ENCODE results near the gene PHACTR3.
"Not testable (repeated sequence)": the region's sequence is repeated elsewhere in the genome, so short reads cannot be mapped to it uniquely, and the experiment has no call there.

Gene PHACTR3

GRCh38 chr20:59837623-59838394 is 233.5 kb downstream of the PHACTR3 start:
- DNase-seq: no peak

DNA sequence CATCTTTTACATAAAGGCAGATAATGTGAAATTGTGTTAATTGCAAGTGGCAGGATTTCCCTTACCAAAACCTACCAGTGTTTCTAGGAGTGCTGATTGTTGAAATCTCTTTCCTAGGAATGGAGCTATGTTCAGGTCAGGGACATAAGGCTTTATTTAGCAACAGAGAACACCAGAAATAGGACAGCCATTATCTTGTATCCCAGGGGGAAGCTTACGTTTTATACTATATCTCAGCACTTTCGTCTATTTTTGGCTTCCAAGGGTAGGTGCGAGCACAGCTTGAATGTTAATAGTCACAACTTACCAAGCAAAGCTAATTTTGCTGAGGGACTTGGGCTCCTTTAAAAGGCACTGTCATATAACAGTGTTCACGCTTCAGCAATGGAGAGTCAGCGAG is 235.1 kb downstream of the PHACTR3 start:
- DNase-seq: no peak

DNA sequence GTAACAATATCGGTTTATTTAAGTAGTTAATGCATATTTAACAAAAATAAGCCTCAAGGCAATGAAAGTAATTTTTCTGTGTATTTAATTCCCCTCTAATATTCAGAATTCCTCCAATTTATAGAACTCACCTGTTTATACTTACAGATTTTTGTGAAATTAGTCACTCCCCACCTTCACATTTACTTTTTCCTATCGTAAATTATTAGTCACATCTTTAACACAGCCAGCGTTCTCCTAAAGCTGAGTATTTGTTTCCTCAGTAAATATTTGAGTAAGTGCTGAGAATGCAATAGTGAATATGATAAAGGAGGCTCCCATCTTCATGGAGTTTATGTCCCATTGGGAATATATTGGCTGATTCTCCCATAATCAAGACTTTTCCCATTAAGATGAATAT is 241.1 kb downstream of the PHACTR3 start:
- DNase-seq: no peak

- no peak for DNase-seq
Measured at GRCh38 chr20:59848182-59848581, 243.8 kb downstream of the PHACTR3 start.

DNA sequence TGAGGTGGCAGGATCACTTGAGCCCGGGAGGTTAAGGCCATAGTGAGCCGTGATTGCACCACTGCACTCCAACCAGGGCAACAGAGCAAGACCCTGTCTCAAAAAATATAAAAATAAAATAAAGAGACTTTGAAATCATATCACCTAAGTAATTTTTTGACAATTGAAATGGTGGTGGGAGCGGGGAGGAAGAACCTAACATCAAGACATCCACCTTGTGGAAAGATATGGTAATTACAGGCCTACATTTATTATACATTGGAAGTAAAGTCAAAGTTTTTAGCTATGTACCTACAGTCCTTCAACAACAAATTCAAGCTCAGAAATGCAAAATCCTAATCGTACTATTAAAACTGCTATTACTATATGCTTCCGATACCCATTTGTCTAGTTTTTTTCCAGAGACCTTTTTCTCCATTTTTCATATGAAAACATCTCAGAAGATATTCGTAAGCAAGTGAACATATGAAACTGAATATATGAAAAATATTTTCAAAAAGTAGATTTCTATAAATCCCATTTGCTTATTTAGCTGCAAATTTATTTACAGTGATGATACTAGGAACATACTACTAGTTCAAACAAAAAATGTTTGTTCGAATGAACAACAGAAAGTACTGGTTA is 245.8 kb downstream of the PHACTR3 start:
- DNase-seq: peak; percentile 18

GRCh38 chr20:59856526-59856925 is 252.2 kb downstream of the PHACTR3 start:
- DNase-seq: not testable (repeated sequence)

DNA sequence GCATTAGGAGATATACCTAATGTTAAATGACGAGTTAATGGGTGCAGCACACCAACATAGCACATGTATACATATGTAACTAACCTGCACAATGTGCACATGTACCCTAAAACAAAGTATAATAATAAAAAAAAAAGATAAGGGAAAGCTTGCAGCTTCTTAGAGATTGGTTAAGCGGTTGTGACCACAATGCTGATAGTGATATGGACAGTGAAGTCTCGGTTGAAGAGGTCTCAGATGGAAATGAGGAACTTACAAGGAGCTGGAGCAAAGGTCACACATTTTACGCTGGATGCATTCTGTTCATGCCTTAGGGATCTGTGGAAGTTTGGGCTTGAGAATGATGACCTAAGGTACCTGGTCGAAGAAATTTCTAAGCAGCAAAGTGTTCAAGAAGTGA is 252.6 kb downstream of the PHACTR3 start:
- DNase-seq: not testable (repeated sequence)

GRCh38 chr20:59857966-59858365 is 253.6 kb downstream of the PHACTR3 start:
- DNase-seq: no peak

GRCh38 chr20:59858425-59858824 is 254.1 kb downstream of the PHACTR3 start:
- no peak for DNase-seq

- DNase-seq: no peak
Measured at GRCh38 chr20:59861401-59861800, 257.1 kb downstream of the PHACTR3 start.

GRCh38 chr20:59863058-59863457 is 258.7 kb downstream of the PHACTR3 start:
- no peak for DNase-seq

DNA sequence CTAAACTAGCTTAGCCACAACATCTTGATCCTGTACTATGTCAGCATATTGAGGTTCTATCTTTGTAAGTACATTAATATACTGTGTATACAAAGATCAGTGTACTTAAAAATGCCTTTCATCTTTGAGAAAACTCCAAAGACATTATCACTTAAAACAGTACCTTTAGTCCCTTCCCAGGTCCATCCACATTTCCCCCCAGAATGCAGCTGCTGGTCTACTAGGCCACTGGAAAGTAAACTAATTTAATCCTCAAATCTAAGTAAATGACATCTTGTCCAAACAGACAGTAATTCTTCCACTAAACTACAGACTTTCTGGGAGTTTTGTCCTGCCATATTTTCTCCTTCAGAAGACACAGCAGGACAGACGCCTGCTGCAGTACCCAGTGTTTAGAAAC is 260.4 kb downstream of the PHACTR3 start:
- no peak for DNase-seq

DNA sequence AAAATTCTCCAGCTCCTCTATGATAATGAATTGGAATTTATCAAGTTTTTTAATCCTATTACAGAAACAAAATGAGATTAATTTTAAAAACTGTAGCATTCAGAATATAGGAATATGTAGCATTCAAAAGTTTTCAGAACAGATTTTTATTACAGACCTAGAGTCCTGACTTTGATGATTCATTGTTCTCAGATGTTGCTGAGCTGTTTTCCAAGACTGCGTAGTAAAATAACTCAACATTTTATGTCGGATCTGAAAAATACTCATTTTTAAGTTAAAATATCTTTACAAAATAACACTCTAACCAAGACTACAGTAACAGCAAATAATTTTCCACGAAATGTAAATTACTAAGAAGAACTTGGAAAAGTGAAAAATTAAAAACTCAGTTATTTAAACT is 262.0 kb downstream of the PHACTR3 start:
- DNase-seq: no peak

DNA sequence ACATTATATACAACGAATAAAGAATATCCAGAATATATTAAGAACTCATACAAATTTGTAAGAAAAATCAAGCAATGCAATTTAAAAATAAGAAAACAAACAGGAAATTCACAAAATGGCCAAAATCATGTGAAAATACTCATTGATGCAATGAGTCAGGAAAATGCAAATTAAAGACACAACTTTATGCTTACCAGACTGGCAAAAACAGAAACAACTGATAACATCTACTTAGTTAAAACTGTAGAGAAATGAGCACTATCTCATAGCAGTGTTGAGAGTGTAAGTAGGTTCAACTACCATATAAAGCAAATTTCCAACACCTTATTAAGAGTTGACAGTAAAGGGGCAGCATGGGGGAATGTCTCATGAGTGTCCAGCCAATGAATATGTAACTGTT is 266.8 kb downstream of the PHACTR3 start:
- no peak for DNase-seq

DNA sequence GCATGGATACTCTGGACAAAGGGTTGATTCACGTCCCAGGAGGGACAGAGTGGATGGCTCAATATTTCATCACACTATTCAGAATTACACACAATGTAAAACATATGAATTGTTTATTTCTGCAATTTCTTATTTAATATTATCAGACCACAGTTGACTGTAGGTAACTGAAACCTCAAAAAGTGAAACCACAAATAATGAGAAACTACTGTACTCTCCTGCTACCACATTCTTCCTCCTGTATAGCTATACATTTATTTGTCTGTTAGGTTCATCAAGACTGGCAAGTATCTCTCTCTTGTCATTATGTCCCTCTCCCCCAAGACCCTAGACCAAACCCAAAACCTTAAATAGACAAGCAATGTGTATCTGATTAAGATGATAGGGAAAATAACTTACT is 269.1 kb downstream of the PHACTR3 start:
- DNase-seq: no peak

DNA sequence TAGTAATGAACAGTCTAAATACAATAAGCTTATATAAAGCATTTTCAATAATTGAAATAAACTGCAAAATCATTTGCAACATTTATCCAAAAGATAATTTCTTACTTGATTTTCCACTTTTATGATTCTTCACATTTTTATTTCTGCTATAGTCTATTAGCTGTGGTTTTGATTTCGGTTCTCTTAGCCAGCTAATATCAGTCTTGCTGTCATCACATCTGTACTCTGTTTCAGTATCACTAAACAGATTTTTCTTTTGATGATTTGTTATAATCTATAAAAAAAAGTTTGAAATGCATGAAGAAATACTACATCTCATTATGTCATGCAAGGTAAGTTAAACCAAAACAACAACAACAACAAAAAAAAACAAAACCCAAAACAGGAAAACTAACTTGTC is 275.9 kb downstream of the PHACTR3 start:
- no peak for DNase-seq

- no peak for DNase-seq
Measured at GRCh38 chr20:59884494-59884893, 280.2 kb downstream of the PHACTR3 start.

DNA sequence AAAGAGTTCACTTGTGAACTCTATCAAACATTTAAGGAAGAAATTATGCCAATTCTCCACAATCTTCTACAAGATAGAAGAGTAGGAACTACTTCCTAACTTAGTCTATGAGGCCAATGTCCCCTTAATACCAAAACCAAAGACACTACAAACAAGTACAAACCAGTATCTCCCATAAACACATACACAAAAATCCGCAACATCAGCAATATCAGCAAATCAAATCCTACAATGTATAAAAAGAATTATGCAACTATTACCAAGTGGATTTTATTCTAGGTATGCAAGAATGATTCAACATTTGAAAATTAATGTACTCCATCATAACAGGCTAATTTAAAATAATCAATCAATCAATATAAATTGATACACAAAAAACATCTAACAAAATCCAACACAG is 283.7 kb downstream of the PHACTR3 start:
- DNase-seq: no peak

GRCh38 chr20:59890035-59890434 is 285.7 kb downstream of the PHACTR3 start:
- DNase-seq: not testable (repeated sequence)

GRCh38 chr20:59891581-59891980 is 287.2 kb downstream of the PHACTR3 start:
- DNase-seq: no peak

GRCh38 chr20:59895908-59896307 is 291.6 kb downstream of the PHACTR3 start:
- DNase-seq: no peak

Measured in NCI-H1436 (cell line).